GM10248 (cell line): ENCODE measurements around the gene AFAP1.
A peak's percentile ranks its signal among the peaks of the same experiment; 100 is the strongest.

ENCODE experiments used
- CTCF ChIA-PET: fragments of 300-600 bp; sonication (Branson Sonifier 250); formaldehyde crosslinking; extraction: SDS; loops from one replicate; lab custom pipeline; 2021; ENCODE audit warnings: antibody characterized with exemption; lab: Yijun Ruan, JAX
- POLR2A ChIA-PET: fragments of 350-650 bp; sonication (Branson Sonifier 250); formaldehyde crosslinking; extraction: SDS; loops from one replicate; lab custom pipeline; 2020; ENCODE audit warnings: antibody characterized with exemption; lab: Yijun Ruan, JAX
- DNase-seq: peaks from one replicate; pipeline ENCODE4 v3.0.0; 2012; ENCODE audit errors: extremely low spot score
- CTCF ChIP-seq: IDR thresholded peaks from 2 replicates; pipeline ENCODE4 v1.5.1; 2012; ENCODE audit warnings: mild to moderate bottlenecking, low read depth; ENCODE audit errors: extremely low read depth, missing control alignments, control extremely low read depth

The AFAP1 gene

GRCh38 chr4:7841071-7841470, 98.6 kb downstream of the AFAP1 start:
- ChIA-PET CTCF (interaction anchor here (1.0 to 1.9 kb wide), 4 partner anchors 9 to 39 kb away, joined by 3 to 5 read pairs (median 4); no protein-coding TSS in a partner anchor), POLR2A (no interaction called here)
- no peak for TF ChIP-seq CTCF
- DNase-seq: no peak

GRCh38 chr4:7839856-7840255, 99.8 kb downstream of the AFAP1 start:
- no peak for DNase-seq
- POLR2A ChIA-PET: no interaction called here
- CTCF ChIA-PET: interaction anchor here (1.4 kb wide), 1 partner anchor 37 kb away, joined by 3 read pairs; no protein-coding TSS in a partner anchor
- TF ChIP-seq CTCF: no peak

- no peak for TF ChIP-seq CTCF
- ChIA-PET CTCF (interaction anchor here (1.1 to 1.4 kb wide), 3 partner anchors 34 to 76 kb away, joined by 3 to 6 read pairs (median 3); no protein-coding TSS in a partner anchor), POLR2A (no interaction called here)
- DNase-seq: no peak
Measured at GRCh38 chr4:7838136-7838782, 101.4 kb downstream of the AFAP1 start.

GRCh38 chr4:7837597-7838135, 102.0 kb downstream of the AFAP1 start:
- no peak for TF ChIP-seq CTCF
- CTCF ChIA-PET: interaction anchor here (1.1 to 1.2 kb wide), 2 partner anchors 33 to 76 kb away, joined by 3 to 6 read pairs; no protein-coding TSS in a partner anchor
- POLR2A ChIA-PET: no interaction called here
- no peak for DNase-seq

GRCh38 chr4:7831858-7832730, 107.6 kb downstream of the AFAP1 start:
- ChIA-PET POLR2A (no interaction called here), CTCF (interaction anchor here (0.7 to 2.0 kb wide), 8 partner anchors 9 to 70 kb away, joined by 3 to 12 read pairs (median 4); no protein-coding TSS in a partner anchor)
- DNase-seq: no peak
- TF ChIP-seq CTCF: no peak

- no peak for TF ChIP-seq CTCF
- DNase-seq: peak; percentile 29
- ChIA-PET CTCF (interaction anchor here (0.7 to 2.0 kb wide), 8 partner anchors 10 to 70 kb away, joined by 3 to 12 read pairs (median 4); no protein-coding TSS in a partner anchor), POLR2A (no interaction called here)
Measured at GRCh38 chr4:7831330-7831729, 108.3 kb downstream of the AFAP1 start.
